ENCODE results near the gene TP53TG3B. TPM values are rescaled to one million over a fixed set of nuclear protein-coding genes. Genes with fewer than 3 reads are reported as not detected.
"Not testable (repeated sequence)": the region's sequence is repeated elsewhere in the genome, so short reads cannot be mapped to it uniquely, and the experiment has no call there.

Gene TP53TG3B, protein sequence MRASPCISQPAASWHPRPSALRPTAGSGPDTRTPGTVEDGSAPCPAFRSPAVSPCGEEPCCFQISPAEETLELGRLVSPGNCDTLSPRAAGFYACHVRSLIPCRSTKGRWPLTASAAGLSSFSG
- total RNA-seq = not detected
- total RNA-seq = 0 reads per million in 2 donors

GRCh38 chr16:33360541-33360940 lies at the start of gene TP53TG3B:
Gene TP53TG3B (plus strand): TSS chr16:33360841. CDS start chr16:33360909, 68 bp downstream.
- DNase-seq; H3K4me1 Mint-ChIP-seq; H3K36me3 Mint-ChIP-seq (ENCODE audit: low read depth); H3K27ac Mint-ChIP-seq; H3K4me3 Mint-ChIP-seq; ATAC-seq; H3K9me3 ChIP-seq (ENCODE audit: control insufficient read depth, low read length, poor library complexity, severe bottlenecking); H3K27me3 Mint-ChIP-seq: not testable (repeated sequence)

DNA sequence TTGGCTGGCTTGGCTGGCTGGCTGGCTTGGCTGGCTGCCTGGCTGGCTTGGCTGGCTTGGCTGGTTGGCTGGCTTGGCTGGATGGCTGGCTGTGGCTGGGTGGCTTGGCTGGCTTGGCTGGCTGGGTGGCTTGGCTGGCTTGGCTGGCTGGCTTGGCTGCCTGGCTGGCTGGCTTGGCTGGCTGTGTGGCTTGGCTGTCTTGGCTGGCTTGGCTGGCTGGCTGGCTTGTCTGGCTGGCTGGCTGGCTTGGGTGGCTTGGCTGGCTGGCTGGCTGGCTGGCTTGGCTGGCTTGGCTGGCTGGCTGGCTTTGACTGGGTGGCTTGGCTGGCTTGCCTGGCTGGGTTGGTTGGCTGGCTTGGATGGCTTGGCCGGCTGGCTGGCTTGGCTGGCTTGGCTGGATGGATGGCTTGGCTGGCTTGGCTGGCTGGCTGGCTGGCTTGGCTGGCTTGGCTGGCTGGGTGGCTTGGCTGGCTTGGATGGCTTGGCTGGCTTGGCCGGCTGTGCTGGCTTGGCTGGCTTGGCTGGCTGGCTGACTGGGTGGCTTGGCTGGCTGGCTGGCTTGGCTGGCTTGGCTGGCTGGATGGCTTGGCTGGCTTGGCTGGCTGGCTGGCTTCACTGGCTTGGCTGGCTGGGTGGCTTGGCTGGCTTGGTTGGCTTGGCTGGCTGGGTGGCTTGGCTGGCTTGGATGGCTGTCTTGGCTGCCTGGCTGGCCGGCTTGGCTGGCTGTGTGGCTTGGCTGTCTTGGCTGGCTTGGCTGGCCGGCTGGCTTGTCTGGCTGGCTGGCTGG lies 24.2 kb upstream of the TP53TG3B start:
- H3K4me3 Mint-ChIP-seq; H3K9me3 ChIP-seq (ENCODE audit: control insufficient read depth, low read length, poor library complexity, severe bottlenecking); H3K4me1 Mint-ChIP-seq; H3K27ac Mint-ChIP-seq; H3K27me3 Mint-ChIP-seq; ATAC-seq; H3K36me3 Mint-ChIP-seq (ENCODE audit: low read depth): not testable (repeated sequence)
- peak in 2 of 3 donors; percentile 27 to 47 for DNase-seq

DNA sequence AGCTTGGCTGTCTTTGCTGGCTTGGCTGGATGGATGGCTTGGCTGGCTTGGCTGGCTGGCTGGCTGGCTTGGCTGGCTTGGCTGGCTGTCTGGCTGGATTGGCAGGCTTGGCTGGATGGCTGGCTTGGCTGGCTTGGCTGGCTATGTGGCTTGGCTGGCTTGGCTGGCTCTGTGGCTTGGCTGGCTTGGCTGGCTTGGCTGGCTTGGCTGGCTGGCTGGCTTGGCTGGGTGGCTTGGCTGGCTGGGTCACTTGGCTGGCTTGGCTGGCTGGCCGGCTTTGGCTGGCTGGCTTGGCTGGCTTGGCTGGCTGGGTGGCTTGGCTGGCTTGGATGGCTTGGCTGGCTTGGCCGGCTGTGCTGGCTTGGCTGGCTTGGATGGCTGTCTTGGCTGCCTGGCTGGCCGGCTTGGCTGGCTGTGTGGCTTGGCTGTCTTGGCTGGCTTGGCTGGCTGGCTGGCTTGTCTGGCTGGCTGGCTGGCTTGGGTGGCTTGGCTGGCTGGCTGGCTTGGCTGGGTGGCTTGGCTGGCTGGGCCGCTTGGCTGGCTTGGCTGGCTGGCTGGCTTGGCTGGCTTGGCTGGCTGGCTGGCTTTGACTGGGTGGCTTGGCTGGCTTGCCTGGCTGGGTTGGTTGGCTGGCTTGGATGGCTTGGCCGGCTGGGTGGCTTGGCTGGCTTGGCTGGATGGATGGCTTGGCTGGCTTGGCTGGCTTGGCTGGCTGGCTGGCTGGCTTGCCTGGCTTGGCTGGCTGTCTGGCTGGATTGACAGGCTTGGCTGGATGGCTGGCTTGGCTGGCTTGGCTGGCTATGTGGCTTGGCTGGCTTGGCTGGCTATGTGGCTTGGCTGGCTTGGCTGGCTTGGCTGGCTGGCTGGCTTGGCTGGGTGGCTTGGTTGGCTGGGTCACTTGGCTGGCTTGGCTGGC lies 22.8 kb upstream of the TP53TG3B start:
- not testable (repeated sequence) for H3K4me3 Mint-ChIP-seq; H3K4me1 Mint-ChIP-seq; H3K36me3 Mint-ChIP-seq (ENCODE audit: low read depth)

GRCh38 chr16:33338543-33338951 lies 22.1 kb upstream of the TP53TG3B start:
- DNase-seq = peak in 2 of 3 donors; percentile 21 to 31
- not testable (repeated sequence) for H3K9me3 ChIP-seq (ENCODE audit: control insufficient read depth, low read length, poor library complexity, severe bottlenecking); H3K27me3 Mint-ChIP-seq; H3K4me3 Mint-ChIP-seq; ATAC-seq; H3K36me3 Mint-ChIP-seq (ENCODE audit: low read depth); H3K4me1 Mint-ChIP-seq; H3K27ac Mint-ChIP-seq

More for the DNA sequence above, 22.8 kb upstream of the TP53TG3B start:
- H3K9me3 ChIP-seq (ENCODE audit: control insufficient read depth, low read length, poor library complexity, severe bottlenecking); H3K27ac Mint-ChIP-seq; ATAC-seq; H3K27me3 Mint-ChIP-seq: not testable (repeated sequence)
- DNase-seq = peak in 2 of 3 donors; percentile 37 to 39

DNA sequence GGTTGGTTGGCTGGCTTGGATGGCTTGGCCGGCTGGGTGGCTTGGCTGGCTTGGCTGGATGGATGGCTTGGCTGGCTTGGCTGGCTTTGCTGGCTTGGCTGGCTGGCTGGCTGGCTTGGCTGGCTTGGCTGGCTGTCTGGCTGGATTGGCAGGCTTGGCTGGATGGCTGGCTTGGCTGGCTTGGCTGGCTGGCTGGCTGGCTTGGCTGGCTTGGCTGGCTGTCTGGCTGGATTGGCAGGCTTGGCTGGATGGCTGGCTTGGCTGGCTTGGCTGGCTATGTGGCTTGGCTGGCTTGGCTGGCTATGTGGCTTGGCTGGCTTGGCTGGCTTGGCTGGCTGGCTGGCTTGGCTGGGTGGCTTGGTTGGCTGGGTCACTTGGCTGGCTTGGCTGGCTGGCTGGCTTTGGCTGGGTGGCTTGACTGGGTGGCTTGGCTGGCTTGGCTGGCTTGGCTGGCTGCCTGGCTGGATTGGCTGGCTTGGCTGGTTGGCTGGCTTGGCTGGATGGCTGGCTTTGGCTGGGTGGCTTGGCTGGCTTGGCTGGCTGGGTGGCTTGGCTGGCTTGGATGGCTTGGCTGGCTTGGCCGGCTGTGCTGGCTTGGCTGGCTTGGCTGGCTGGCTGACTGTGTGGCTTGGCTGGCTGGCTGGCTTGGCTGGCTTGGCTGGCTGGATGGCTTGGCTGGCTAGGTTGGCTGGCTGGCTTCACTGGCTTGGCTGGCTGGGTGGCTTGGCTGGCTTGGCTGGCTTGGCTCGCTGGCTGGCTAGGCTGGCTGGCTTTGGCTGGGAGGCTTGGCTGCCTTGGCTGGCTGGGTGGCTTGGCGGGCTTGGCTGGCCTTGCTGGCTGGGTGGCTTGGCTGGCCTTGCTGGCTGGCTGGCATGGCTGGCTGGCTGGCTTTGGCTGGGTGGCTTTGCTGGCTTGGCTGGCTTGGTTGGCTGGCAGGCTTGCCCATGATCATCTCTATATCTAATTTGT lies 21.3 kb upstream of the TP53TG3B start:
- H3K36me3 Mint-ChIP-seq (ENCODE audit: low read depth); H3K27ac Mint-ChIP-seq; H3K9me3 ChIP-seq (ENCODE audit: control insufficient read depth, low read length, poor library complexity, severe bottlenecking); H3K4me1 Mint-ChIP-seq; H3K27me3 Mint-ChIP-seq; H3K4me3 Mint-ChIP-seq: not testable (repeated sequence)
- DNase-seq (peak in 2 of 3 donors; percentile 40 to 43), ATAC-seq (peak; percentile 23)

Other genes with a start within 250 kb of the TP53TG3B start
- gene TP53TG3C, start 166.6 kb upstream of the TP53TG3B start, total RNA-seq = not detected
- gene TP53TG3E, start 56.5 kb upstream of the TP53TG3B start, total RNA-seq = not detected
- not detected for gene TP53TG3F, start 98.8 kb downstream of the TP53TG3B start, total RNA-seq

Data from T-helper 17 cell (primary cell).